ENCODE results near the gene PTK6. TPM values are rescaled to one million over a fixed set of nuclear protein-coding genes. Genes with fewer than 3 reads are reported as not detected.
A peak's percentile ranks its signal among the peaks of the same experiment; 100 is the strongest.

The PTK6 gene
- total RNA-seq, 4 donors from 2014 or later, result 8.3 to 109 (median 84.5) TPM

DNA sequence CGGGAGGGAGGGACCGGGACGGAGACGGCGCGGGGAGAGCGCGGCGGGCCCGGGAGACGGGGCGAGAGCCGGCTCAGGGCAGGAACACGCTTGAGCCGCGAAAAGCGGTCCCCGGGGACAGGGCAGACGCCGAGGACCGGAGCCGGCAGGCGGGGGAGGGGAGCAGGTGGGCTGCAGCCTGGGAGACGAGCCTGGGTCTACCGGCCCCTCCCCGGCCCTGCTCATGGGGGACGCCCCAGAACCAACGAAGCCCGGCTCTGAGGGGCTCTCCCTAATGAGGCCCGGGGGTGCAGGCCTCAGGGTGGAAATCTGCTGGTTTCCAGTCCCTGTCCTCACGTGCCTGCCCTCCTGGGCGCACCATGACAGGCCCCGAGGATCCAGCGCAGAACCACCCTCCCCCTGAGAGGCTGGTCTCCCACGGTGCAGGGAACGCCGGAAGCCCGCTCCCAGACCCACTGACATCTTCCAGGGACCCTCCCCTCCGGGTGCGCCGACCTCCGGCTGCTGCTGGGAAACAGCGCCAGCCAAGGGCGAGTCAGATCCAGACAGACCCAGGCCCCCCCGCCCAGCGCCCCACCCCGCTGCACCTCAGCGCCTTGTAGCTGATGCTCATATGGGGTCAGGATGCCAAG, 37.7 kb downstream of the PTK6 start:
- no peak for DNase-seq
- TF ChIP-seq POLR2A (IDR thresholded peaks at IDR 0.05), result no peak
- TF ChIP-seq, protein P1, sequence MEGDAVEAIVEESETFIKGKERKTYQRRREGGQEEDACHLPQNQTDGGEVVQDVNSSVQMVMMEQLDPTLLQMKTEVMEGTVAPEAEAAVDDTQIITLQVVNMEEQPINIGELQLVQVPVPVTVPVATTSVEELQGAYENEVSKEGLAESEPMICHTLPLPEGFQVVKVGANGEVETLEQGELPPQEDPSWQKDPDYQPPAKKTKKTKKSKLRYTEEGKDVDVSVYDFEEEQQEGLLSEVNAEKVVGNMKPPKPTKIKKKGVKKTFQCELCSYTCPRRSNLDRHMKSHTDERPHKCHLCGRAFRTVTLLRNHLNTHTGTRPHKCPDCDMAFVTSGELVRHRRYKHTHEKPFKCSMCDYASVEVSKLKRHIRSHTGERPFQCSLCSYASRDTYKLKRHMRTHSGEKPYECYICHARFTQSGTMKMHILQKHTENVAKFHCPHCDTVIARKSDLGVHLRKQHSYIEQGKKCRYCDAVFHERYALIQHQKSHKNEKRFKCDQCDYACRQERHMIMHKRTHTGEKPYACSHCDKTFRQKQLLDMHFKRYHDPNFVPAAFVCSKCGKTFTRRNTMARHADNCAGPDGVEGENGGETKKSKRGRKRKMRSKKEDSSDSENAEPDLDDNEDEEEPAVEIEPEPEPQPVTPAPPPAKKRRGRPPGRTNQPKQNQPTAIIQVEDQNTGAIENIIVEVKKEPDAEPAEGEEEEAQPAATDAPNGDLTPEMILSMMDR (IDR thresholded peaks at IDR 0.05), result no peak
- no peak overlapping the region for H3K27ac ChIP-seq
- peak overlapping the region; percentile 7 to 53 (median 48) for H3K4me3 ChIP-seq
- no peaks in the 10 kb centered on the region for H3K36me3 ChIP-seq
- H3K9me3 ChIP-seq, result peaks cover 0 to 3% (median 0%) of the 10 kb centered on the region in 4 donors
- peaks cover 4 to 30% (median 16%) of the 10 kb centered on the region in 4 donors for H3K4me1 ChIP-seq
- peaks cover 0 to 34% of the 10 kb centered on the region in 2 donors for H3K27me3 ChIP-seq

DNA sequence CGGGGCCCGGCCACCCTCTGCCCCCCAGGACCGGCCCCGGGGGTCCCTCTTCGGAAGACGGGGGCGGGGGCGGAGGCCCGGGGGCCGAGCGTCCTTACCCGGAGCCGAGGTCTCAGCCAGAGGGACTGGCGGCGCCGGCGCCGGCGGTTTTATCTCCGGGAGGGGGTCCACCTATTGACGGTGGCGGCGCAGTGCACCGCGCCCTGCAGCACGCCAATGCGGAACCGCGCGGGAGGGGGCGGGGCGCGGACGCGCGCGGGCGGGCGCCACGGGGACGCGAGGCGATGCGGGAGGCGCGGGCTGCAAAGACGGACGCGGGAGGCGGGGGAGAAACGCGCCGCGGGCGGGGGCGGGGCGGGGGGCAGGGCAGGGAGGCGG, 38.2 kb downstream of the PTK6 start, which contains the start of gene EEF1A2:
TSS of gene EEF1A2 (minus strand) at position 124 of the 378 bp plus-strand sequence. CDS start 1,320 bp downstream, outside the sequence.
- Histone ChIP-seq H3K36me3 (no peaks in the 10 kb centered on the region), H3K27me3 (peaks cover 0 to 34% of the 10 kb centered on the region in 2 donors), H3K4me3 (peak within 1 kb of the TSS; percentile 7 to 53 (median 48)), H3K9me3 (no peaks in the 10 kb centered on the region), H3K4me1 (peaks cover 4 to 30% (median 16%) of the 10 kb centered on the region in 4 donors), H3K27ac (no peak within 1 kb of the TSS)
- TF ChIP-seq POLR2A (IDR thresholded peaks at IDR 0.05), result no peak
- TF ChIP-seq, protein P1 (IDR thresholded peaks at IDR 0.05), result peak in 1 of 6 experiments; percentile 11
- peak in 2 of 3 donors; percentile 31 to 59 for DNase-seq

DNA sequence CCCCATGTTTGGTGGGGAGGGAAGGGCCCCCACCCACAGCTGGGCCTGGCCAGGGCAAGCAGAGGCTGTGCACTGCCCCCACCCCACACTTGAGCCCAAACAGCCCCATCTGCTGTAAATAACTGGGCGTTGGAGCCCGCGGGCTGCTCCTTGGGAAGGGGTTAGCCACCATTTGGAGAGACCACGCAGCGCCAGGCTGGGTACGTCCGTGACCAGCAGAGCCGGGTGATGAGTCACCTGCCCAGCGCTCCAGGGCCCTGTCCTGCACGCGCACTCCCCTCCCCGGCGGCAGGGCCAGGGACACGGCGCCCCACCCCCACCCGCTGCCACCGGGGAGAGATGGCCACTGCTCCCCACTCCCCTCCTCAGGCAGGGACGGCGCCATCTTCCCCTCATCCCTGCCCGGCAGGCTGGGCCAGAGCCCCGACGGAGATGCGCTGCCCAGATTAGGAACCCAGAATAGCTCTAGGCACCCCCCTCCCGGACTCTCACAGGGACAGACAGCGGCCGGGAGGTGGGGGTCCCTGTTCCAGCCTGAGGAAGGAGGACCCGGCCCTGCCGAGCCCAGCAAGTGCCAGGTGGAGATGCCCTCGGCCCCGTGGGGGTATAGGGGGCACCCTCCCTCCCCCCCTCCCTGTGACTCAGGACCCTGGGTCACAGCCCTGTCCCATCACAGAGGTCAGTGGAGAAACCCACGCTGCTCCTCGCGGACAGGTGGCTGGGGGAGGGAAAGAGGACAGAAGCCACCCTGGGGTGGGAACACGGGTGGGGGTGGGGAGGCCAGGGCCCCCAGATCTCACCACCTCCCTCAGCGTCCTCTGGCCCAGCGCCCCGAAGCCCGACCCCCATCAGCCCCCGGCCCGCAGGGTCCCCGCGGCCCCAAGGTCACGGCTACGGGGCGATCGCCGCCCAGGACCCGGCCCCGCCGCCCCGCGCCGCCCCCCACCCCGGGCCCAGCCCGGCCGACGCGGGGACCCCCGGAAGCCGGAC, 38.9 kb downstream of the PTK6 start:
- no peaks in the 10 kb centered on the region for H3K9me3 ChIP-seq
- H3K4me1 ChIP-seq, result peaks cover 4 to 30% (median 16%) of the 10 kb centered on the region in 4 donors
- no peak overlapping the region for H3K27ac ChIP-seq
- H3K36me3 ChIP-seq, result no peaks in the 10 kb centered on the region
- peak overlapping the region in 3 of 4 donors; percentile 45 to 53 (median 52) for H3K4me3 ChIP-seq
- H3K27me3 ChIP-seq, result peaks cover 0 to 34% of the 10 kb centered on the region in 2 donors
- DNase-seq, result no peak
- no peak for TF ChIP-seq POLR2A (IDR thresholded peaks at IDR 0.05)
- TF ChIP-seq, protein P1 (IDR thresholded peaks at IDR 0.05), result no peak

DNA sequence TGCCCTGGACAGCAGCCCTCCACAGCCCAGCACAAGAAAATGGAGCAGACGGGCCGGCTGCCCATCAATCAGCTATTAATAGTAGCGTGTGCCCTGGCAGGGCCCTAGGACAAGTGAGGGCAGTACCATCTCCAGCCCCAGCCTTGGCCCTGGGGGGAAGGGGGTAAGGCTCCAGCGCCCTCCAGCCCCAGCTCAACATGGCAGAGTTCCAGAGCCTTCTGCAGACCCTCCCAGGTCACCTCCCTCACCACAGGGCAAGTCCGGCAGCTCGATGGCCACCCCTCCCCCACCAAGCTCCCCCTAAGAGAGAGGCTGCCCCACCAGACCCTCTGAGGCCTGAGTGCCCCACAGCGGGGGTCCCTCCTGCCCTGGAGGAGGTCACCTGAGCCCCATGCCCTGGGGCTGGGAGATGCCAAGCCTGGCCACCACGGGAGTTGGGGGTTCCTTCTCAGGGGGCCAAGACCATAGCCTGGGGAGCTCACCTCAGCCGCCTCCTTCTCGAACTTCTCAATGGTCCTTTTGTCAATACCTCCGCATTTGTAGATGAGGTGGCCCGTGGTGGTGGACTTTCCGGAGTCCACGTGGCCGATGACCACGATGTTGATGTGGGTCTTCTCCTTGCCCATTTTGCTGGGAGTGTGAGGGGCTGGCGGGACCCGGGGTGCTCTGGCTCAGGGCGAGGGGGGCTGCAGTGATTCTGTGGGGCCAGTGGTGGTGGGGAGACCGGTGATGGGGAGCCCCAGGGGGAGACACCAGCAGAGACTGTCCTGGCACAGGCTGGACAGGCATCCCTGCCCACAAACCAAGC, 39.8 kb downstream of the PTK6 start:
- H3K36me3 ChIP-seq, result no peaks in the 10 kb centered on the region
- H3K27ac ChIP-seq, result no peak overlapping the region
- no peaks in the 10 kb centered on the region for H3K9me3 ChIP-seq
- DNase-seq, result no peak
- no peak for TF ChIP-seq POLR2A (IDR thresholded peaks at IDR 0.05)
- TF ChIP-seq, protein P1 (IDR thresholded peaks at IDR 0.05), result no peak
- H3K4me3 ChIP-seq, result no peak overlapping the region
- H3K27me3 ChIP-seq, result peaks cover 0 to 34% of the 10 kb centered on the region in 2 donors
- peaks cover 4 to 30% (median 16%) of the 10 kb centered on the region in 4 donors for H3K4me1 ChIP-seq

DNA sequence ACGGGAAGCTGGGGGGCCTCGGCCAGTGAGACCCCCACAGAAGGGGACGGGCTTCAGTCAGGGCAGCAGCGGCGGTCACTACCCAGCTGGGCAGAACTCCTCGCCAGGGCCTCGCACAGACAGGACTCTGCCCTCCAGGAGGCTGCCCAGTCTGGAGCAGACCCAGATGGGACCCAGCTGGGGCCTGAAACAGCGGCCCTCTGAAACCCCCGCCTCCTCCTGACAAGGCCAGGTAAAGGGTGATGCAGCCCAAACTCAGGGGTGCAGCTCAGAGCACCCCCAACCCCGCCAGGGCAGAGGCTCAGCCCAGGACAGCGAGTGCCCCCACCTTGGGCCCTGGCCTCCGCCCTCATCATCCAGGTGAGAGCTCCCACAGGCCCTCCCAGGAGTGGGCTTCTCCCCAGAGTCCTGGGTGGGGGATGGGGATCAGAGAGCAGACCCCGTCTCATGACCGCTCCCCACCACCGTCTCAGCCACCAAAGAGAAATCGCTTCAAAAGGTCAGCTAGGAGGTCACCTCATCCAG, 40.5 kb downstream of the PTK6 start:
- H3K27me3 ChIP-seq, result peaks cover 0 to 34% of the 10 kb centered on the region in 2 donors

More for the DNA sequence above, 40.5 kb downstream of the PTK6 start:
- Histone ChIP-seq H3K27ac (no peak overlapping the region), H3K4me3 (peak overlapping the region in 3 of 4 donors; percentile 12 to 36 (median 32)), H3K36me3 (no peaks in the 10 kb centered on the region), H3K4me1 (peaks cover 4 to 30% (median 16%) of the 10 kb centered on the region in 4 donors), H3K9me3 (no peaks in the 10 kb centered on the region)
- DNase-seq, result no peak
- no peak for TF ChIP-seq POLR2A (IDR thresholded peaks at IDR 0.05)
- TF ChIP-seq, protein P1 (IDR thresholded peaks at IDR 0.05), result no peak

All from Peyer's patch (tissue), 4 donors.